Tibial nerve (tissue), 4 donors: ENCODE measurements around the gene ZNF213. TPM values are rescaled to one million over a fixed set of nuclear protein-coding genes. Genes with fewer than 3 reads are reported as not detected.
A peak's percentile ranks its signal among the peaks of the same experiment; 100 is the strongest.

ENCODE experiments used
- DNase-seq, 2 donors: peaks; one replicate each; pipeline ENCODE4 v3.0.0-alpha.2; 2019; ENCODE audit warnings: low spot score in 2 of 2
- H3K27ac ChIP-seq, 4 donors: fragments of 200-600 bp; sonication (generic) in 3 of 4; one replicate each; pipeline ENCODE4 v1.5.1; 2017 to 2019; ENCODE audit warnings: mild to moderate bottlenecking in 1 of 4
- H3K27me3 ChIP-seq, 2 donors: fragments of 200-600 bp; sonication (generic) in 1 of 2; one replicate each; pipeline versions ENCODE4 v1.5.1 to v1.6.0; 2017 to 2019
- H3K36me3 ChIP-seq, 3 donors: fragments of 200-600 bp; sonication (generic); one replicate each; pipeline ENCODE4 v1.5.1; 2018 to 2019
- H3K4me1 ChIP-seq, 4 donors: fragments of 200-600 bp; sonication (generic) in 3 of 4; one replicate each; pipeline ENCODE4 v1.5.1; 2017 to 2019
- H3K4me3 ChIP-seq, 4 donors: fragments of 200-600 bp; sonication (generic) in 3 of 4; one replicate each; pipeline ENCODE4 v1.5.1; 2017 to 2019; ENCODE audit warnings: mild to moderate bottlenecking in 1 of 4, moderate library complexity in 1 of 4
- H3K9me3 ChIP-seq, 4 donors: fragments of 200-600 bp; sonication (generic) in 3 of 4; one replicate each; pipeline ENCODE4 v1.5.1; 2017 to 2019
- CTCF ChIP-seq, 5 experiments: fragments of 200-600 bp in 3 of 5; fragments of 450-650 bp in 2 of 5; sonication (generic) in 3 of 5; IDR thresholded peaks; one replicate each; pipeline ENCODE4 v1.5.1; 2016 to 2019; ENCODE audit warnings: antibody characterized with exemption in 5 of 5, mild to moderate bottlenecking in 3 of 5, moderate library complexity in 2 of 5
- EP300 ChIP-seq, 2 donors: sonication (generic); formaldehyde crosslinking; IDR thresholded peaks; one replicate each; pipeline ENCODE4 v1.6.1; 2017; ENCODE audit warnings: antibody characterized with exemption in 2 of 2, mild to moderate bottlenecking in 1 of 2
- POLR2A ChIP-seq, 2 donors: fragments of 450-650 bp; IDR thresholded peaks; one replicate each; pipeline ENCODE4 v1.6.1; 2017; ENCODE audit warnings: antibody characterized with exemption in 2 of 2, mild to moderate bottlenecking in 2 of 2, moderate library complexity in 2 of 2
- WGBS, 2 donors: methylation state at CpG; one replicate each; pipeline ENCODE4 v1.1.5; 2018; 5-methylcytosine and 5-hydroxymethylcytosine counted together
- total RNA-seq, 4 donors: library from RNA; depleted of rRNA; stranded (reverse); fragments of >200 nt; gene quantifications; one replicate each; pipeline ENCODE4 v1.1.0, GENCODE V29; 2016

The ZNF213 gene
- total RNA-seq, 4 donors from 2014 or later = 7.7 to 17.1 (median 8.9) TPM

- peak overlapping the region in 3 of 4 donors; percentile 52 to 60 (median 58) for H3K27ac ChIP-seq
- H3K27me3 ChIP-seq = no peaks in the 10 kb centered on the region
- no peaks in the 10 kb centered on the region for H3K9me3 ChIP-seq
- H3K36me3 ChIP-seq = peaks cover 0 to 30% (median 0%) of the 10 kb centered on the region in 3 donors
- DNase-seq = peak; percentile 35 to 82
- 22 to 28% methylated on average over 23 to 28 of the region's 28 CpGs for WGBS, 2 donors
- H3K4me3 ChIP-seq = peak overlapping the region; percentile 33 to 52 (median 44)
- TF ChIP-seq POLR2A (IDR thresholded peaks at IDR 0.05) (peak in 1 of 2 donors; percentile 12), CTCF (IDR thresholded peaks at IDR 0.05) (peak; percentile 78 to 91 (median 83)), EP300 (IDR thresholded peaks at IDR 0.05) (peak in 1 of 2 donors; percentile 42)
- H3K4me1 ChIP-seq = peaks cover 0 to 55% (median 22%) of the 10 kb centered on the region in 4 donors
Measured at GRCh38 chr16:3129137-3130131, 5.4 kb upstream of the ZNF213 start.

GRCh38 chr16:3131755-3132377 lies 3.0 kb upstream of the ZNF213 start:
- H3K4me1 ChIP-seq = peaks cover 0 to 58% (median 24%) of the 10 kb centered on the region in 4 donors
- no peak for DNase-seq
- WGBS, 2 donors = 69 to 70% methylated on average over 12 of the region's 12 CpGs
- TF ChIP-seq CTCF (IDR thresholded peaks at IDR 0.05) (peak in 4 of 5 experiments; percentile 10 to 28 (median 20)), POLR2A (IDR thresholded peaks at IDR 0.05) (no peak)
- peaks cover 0 to 30% (median 0%) of the 10 kb centered on the region in 3 donors for H3K36me3 ChIP-seq
- no peaks in the 10 kb centered on the region for H3K27me3 ChIP-seq
- no peaks in the 10 kb centered on the region for H3K9me3 ChIP-seq
- H3K4me3 ChIP-seq = no peak overlapping the region
- H3K27ac ChIP-seq = no peak overlapping the region

- Histone ChIP-seq H3K27ac (peak overlapping the region; percentile 84 to 97 (median 95)), H3K4me1 (peaks cover 0 to 58% (median 19%) of the 10 kb centered on the region in 4 donors)
Measured at GRCh38 chr16:3133844-3134243, 985 bp upstream of the ZNF213 start.

GRCh38 chr16:3135126-3135715 lies 392 bp downstream of the ZNF213 start:
- Histone ChIP-seq H3K9me3 (no peaks in the 10 kb centered on the region), H3K4me3 (peak overlapping the region; percentile 84 to 96 (median 90)), H3K27me3 (no peaks in the 10 kb centered on the region), H3K27ac (peak overlapping the region; percentile 84 to 97 (median 95)), H3K36me3 (peaks cover 0 to 50% (median 0%) of the 10 kb centered on the region in 3 donors), H3K4me1 (peaks cover 0 to 46% (median 10%) of the 10 kb centered on the region in 4 donors)
- TF ChIP-seq POLR2A (IDR thresholded peaks at IDR 0.05) (no peak), EP300 (IDR thresholded peaks at IDR 0.05) (no peak), CTCF (IDR thresholded peaks at IDR 0.05) (no peak)
- DNase-seq = no peak
- WGBS, 2 donors = 0% methylated on average over 16 to 42 of the region's 43 CpGs

More at GRCh38 chr16:3133844-3134243, 985 bp upstream of the ZNF213 start:
- Histone ChIP-seq H3K27me3 (no peaks in the 10 kb centered on the region), H3K4me3 (peak overlapping the region; percentile 84 to 96 (median 90)), H3K36me3 (peaks cover 0 to 36% (median 0%) of the 10 kb centered on the region in 3 donors), H3K9me3 (no peaks in the 10 kb centered on the region)
- no peak for DNase-seq
- 16 to 23% methylated on average over 7 of the region's 7 CpGs for WGBS, 2 donors
- TF ChIP-seq CTCF (IDR thresholded peaks at IDR 0.05) = no peak
- no peak for TF ChIP-seq EP300 (IDR thresholded peaks at IDR 0.05)
- TF ChIP-seq POLR2A (IDR thresholded peaks at IDR 0.05) = no peak
